Gastroesophageal sphincter (tissue), 4 donors: ENCODE data around the gene RPP14. TPM values are rescaled to one million over a fixed set of nuclear protein-coding genes. Genes with fewer than 3 reads are reported as not detected.

Experiments used
- ATAC-seq: fragments of 150-250 bp; one replicate; pipeline ENCODE4 v1.9.1; 2016; ENCODE audit warnings: mild to moderate bottlenecking, moderate library complexity
- H3K27ac ChIP-seq, 4 donors: fragments of 200-600 bp; sonication (generic) in 3 of 4; 1 replicate in 3 of 4; 2 replicates in 1 of 4; pipeline ENCODE4 v1.5.1; 2016 to 2019
- H3K27me3 ChIP-seq: fragments of 200-600 bp; sonication (generic); one replicate; pipeline ENCODE4 v1.5.1; 2019
- H3K36me3 ChIP-seq, 2 donors: fragments of 200-600 bp; sonication (generic); one replicate each; pipeline ENCODE4 v1.5.1; 2019; ENCODE audit warnings: control low read depth in 1 of 2
- H3K4me1 ChIP-seq, 3 donors: fragments of 200-600 bp; sonication (generic); 1 replicate in 2 of 3; 2 replicates in 1 of 3; pipeline ENCODE4 v1.5.1; 2016 to 2019; ENCODE audit warnings: control low read depth in 2 of 3
- H3K4me3 ChIP-seq, 2 donors: fragments of 200-600 bp; sonication (generic); one replicate each; pipeline ENCODE4 v1.5.1; 2019; ENCODE audit warnings: mild to moderate bottlenecking in 1 of 2, moderate library complexity in 1 of 2
- H3K9me3 ChIP-seq, 3 donors: fragments of 200-600 bp; sonication (generic); one replicate each; pipeline ENCODE4 v1.5.1; 2017 to 2019; ENCODE audit warnings: control low read depth in 2 of 3
- EP300 ChIP-seq: sonication (generic); formaldehyde crosslinking; IDR thresholded peaks from one replicate; pipeline ENCODE4 v1.6.1; 2017; ENCODE audit warnings: antibody characterized with exemption, mild to moderate bottlenecking
- POLR2A ChIP-seq, 2 donors: fragments of 450-650 bp; IDR thresholded peaks; one replicate each; pipeline ENCODE4 v1.6.1; 2017; ENCODE audit warnings: antibody characterized with exemption in 2 of 2, mild to moderate bottlenecking in 2 of 2, moderate library complexity in 1 of 2
- POLR2AphosphoS5 ChIP-seq: sonication (generic); formaldehyde crosslinking; IDR thresholded peaks from one replicate; pipeline ENCODE4 v1.6.1; 2017; ENCODE audit warnings: antibody characterized with exemption
- WGBS, 2 donors: methylation state at CpG; one replicate each; pipeline ENCODE4 v1.1.5; 2018; ENCODE audit warnings: low coverage in 1 of 2; 5-methylcytosine and 5-hydroxymethylcytosine counted together
- total RNA-seq, 4 donors: library from RNA; depleted of rRNA; stranded (reverse); fragments of >200 nt; gene quantifications; one replicate each; pipeline ENCODE4 v1.1.0, GENCODE V29; 2016
- TF ChIP-seq, protein P1 (sequence below), 4 experiments: fragments of 200-600 bp in 2 of 4; fragments of 450-650 bp in 2 of 4; sonication (generic) in 1 of 4; IDR thresholded peaks; one replicate each; pipeline ENCODE4 v1.5.1; 2017 to 2019; ENCODE audit warnings: antibody characterized with exemption in 4 of 4, mild to moderate bottlenecking in 2 of 4, moderate library complexity in 2 of 4

RPP14 gene
- total RNA-seq, result 10 to 100 TPM; 12.3 to 14.4 (median 14.1) TPM

DNA sequence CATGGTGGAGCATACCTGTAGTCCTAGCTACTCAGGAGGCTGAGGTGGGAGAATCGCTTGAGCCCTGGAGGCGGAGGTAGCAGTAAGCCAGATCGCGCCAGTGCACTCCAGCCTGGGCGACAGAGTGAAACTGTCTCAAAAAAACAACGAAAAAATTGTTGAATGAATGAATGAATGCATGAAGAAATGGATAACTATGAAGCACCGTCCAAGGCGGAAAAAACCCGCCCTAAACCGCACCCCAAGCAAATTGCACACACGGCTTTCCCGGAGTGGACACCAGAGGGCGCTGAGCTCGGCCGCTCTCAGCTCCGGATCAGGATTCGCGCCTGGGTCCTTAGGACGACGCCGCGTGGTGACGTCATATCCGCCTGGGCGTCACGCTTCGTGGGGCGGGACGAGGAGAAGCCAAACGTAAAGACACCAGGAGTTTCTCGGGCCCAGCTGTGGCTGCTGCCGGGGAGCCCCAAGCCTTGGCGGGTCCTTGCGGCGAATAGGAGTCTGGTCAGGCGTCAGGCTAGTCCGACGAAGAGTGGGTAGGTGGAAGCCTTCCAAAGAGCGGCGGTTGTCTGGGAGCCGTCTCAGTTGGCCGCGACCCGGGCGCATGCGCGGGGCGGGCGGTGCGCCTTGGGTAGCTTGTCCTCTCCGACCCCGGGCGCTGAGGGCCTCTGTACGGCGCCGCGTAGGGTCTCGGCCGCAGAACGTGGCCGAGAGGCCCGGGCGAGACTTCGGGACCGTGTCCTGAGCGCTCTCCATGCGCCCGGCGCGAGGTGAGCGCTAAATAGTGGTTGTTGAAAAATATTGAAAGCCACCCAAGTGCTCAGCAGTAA lies at the start of gene RPP14, which contains the start of gene HTD2:
Gene RPP14, plus strand, starts transcription at position 364 of the 830 bp plus-strand sequence. CDS start 4,085 bp downstream, outside the sequence.
Gene HTD2, plus strand, starts transcription at position 639 of the 830 bp plus-strand sequence. CDS start 11,094 bp downstream, outside the sequence.
- peak; percentile 98 for ATAC-seq
- H3K36me3 ChIP-seq, result peaks cover 0 to 21% of the 10 kb centered on the region in 2 donors
- H3K27ac ChIP-seq, result peak within 1 kb of the TSS; percentile 68 to 97 (median 95)
- H3K27me3 ChIP-seq, result peaks cover 20% of the 10 kb centered on the region
- H3K4me3 ChIP-seq, result peak within 1 kb of the TSS; percentile 61 to 83
- WGBS, 2 donors, result 0 to 12% methylated on average over 6 to 19 of the region's 71 CpGs
- TF ChIP-seq POLR2A (IDR thresholded peaks at IDR 0.05) (peak; percentile 70 to 73), POLR2AphosphoS5 (peak; percentile 69), EP300 (no peak)
- TF ChIP-seq, protein P1, sequence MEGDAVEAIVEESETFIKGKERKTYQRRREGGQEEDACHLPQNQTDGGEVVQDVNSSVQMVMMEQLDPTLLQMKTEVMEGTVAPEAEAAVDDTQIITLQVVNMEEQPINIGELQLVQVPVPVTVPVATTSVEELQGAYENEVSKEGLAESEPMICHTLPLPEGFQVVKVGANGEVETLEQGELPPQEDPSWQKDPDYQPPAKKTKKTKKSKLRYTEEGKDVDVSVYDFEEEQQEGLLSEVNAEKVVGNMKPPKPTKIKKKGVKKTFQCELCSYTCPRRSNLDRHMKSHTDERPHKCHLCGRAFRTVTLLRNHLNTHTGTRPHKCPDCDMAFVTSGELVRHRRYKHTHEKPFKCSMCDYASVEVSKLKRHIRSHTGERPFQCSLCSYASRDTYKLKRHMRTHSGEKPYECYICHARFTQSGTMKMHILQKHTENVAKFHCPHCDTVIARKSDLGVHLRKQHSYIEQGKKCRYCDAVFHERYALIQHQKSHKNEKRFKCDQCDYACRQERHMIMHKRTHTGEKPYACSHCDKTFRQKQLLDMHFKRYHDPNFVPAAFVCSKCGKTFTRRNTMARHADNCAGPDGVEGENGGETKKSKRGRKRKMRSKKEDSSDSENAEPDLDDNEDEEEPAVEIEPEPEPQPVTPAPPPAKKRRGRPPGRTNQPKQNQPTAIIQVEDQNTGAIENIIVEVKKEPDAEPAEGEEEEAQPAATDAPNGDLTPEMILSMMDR (IDR thresholded peaks at IDR 0.05), result peak; percentile 84 to 98 (median 96)
- no peaks in the 10 kb centered on the region for H3K9me3 ChIP-seq
- H3K4me1 ChIP-seq, result peaks cover 7 to 40% (median 16%) of the 10 kb centered on the region in 3 donors

DNA sequence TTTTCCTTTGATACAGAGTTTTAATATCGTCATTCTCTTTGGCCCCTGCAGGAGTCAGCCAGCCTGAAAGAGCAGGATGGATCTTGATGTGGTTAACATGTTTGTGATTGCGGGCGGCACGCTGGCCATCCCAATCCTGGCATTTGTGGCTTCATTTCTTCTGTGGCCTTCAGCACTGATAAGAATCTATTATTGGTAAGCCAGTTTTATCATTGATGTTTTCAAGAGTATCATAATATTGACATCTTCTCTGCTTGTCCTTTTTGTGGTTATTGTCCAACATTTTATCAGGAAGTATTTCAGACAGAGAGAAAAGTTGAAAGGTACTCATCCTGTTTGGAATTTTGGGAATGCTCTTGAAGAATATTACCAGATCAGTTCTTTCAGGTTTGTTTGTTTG lies 49.5 kb upstream of the RPP14 start:
- H3K9me3 ChIP-seq, result no peaks in the 10 kb centered on the region
- no peak for ATAC-seq
- no peak overlapping the region for H3K27ac ChIP-seq
- H3K4me1 ChIP-seq, result peaks cover 0 to 16% (median 0%) of the 10 kb centered on the region in 3 donors
- H3K4me3 ChIP-seq, result no peak overlapping the region
- peaks cover 0 to 54% of the 10 kb centered on the region in 2 donors for H3K36me3 ChIP-seq
- no peaks in the 10 kb centered on the region for H3K27me3 ChIP-seq
- TF ChIP-seq POLR2AphosphoS5 (no peak), POLR2A (IDR thresholded peaks at IDR 0.05) (no peak), EP300 (no peak)
- TF ChIP-seq, protein P1 (IDR thresholded peaks at IDR 0.05), result no peak
- WGBS, 2 donors, result 98% methylated on average over 4 of the region's 4 CpGs; no CpG with 5 or more reads in 1 of the 2 donors

DNA sequence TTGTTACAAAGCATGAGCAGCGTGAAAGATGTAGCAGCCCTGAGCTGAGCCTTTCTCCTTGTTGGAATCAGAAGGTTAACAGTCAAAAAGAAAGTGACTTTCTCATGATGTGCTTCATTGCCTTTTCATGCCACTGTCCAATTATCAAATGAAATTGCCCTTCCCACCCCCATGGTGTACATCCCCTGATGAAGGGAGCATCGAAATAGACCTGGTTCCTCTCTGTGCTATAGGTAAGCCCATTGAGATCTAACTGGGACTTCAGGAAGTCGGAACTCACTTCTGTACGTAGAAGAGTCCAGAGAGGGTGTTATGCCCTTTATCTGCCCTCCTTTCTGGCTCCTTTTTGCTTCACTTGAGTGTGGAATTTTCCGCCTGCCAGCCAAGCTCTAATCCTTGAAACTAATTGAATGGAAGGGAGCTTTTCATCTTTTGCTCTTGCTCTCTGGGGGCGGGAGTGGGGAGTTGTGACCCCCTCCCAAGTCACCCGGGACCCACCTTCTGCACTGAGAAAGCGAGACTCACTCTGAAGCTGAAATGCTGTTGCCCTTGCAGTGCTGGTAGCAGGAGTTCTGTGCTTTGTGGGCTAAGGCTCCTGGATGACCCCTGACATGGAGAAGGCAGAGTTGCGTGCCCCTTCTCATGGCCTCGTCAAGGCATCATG lies 47.5 kb upstream of the RPP14 start:
- peaks cover 0 to 54% of the 10 kb centered on the region in 2 donors for H3K36me3 ChIP-seq
- WGBS, 2 donors, result 82 to 94% methylated on average over 5 to 7 of the region's 10 CpGs
- H3K9me3 ChIP-seq, result no peaks in the 10 kb centered on the region
- ATAC-seq, result no peak
- TF ChIP-seq POLR2A (IDR thresholded peaks at IDR 0.05) (no peak), POLR2AphosphoS5 (no peak), EP300 (no peak)
- TF ChIP-seq, protein P1 (IDR thresholded peaks at IDR 0.05), result no peak
- no peak overlapping the region for H3K4me3 ChIP-seq
- no peak overlapping the region for H3K27ac ChIP-seq
- H3K4me1 ChIP-seq, result no peaks in the 10 kb centered on the region
- no peaks in the 10 kb centered on the region for H3K27me3 ChIP-seq

DNA sequence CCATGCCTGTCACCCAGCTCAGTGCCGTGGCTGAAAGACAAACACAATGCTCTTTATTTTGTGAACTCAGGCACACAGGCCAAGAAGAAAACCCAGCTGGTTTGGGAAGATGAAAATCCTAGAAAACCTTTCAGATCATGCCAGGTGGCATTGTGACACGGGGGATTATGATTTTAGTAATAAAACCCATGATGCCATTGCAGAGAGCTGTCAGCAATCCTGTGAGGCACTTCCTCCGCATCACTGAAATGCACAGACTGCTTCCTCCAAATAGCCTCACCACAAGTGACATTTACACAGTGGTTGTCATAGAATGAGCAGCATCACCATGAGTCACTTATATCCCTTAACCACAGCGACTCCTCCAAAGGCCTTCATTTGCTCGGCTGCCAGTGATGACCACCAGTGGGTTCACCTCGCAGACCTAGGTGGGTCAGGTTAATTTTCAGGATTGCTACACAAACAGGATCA lies 45.7 kb upstream of the RPP14 start:
- TF ChIP-seq POLR2A (IDR thresholded peaks at IDR 0.05) (no peak), EP300 (no peak), POLR2AphosphoS5 (no peak)
- TF ChIP-seq, protein P1 (IDR thresholded peaks at IDR 0.05), result no peak
- WGBS, 2 donors, result 68 to 87% methylated on average over 3 of the region's 6 CpGs
- H3K27ac ChIP-seq, result no peak overlapping the region

More for the DNA sequence above, 45.7 kb upstream of the RPP14 start:
- H3K36me3 ChIP-seq, result peaks cover 0 to 54% of the 10 kb centered on the region in 2 donors
- H3K4me3 ChIP-seq, result no peak overlapping the region
- ATAC-seq, result no peak
- no peaks in the 10 kb centered on the region for H3K4me1 ChIP-seq
- no peaks in the 10 kb centered on the region for H3K9me3 ChIP-seq
- no peaks in the 10 kb centered on the region for H3K27me3 ChIP-seq
